Fibroblast of skin of right quadriceps (primary cell): Measurements from ENCODE around the gene MECR.
A peak's percentile ranks its signal among the peaks of the same experiment; 100 is the strongest.
"Not testable (repeated sequence)": the region's sequence is repeated elsewhere in the genome, so short reads cannot be mapped to it uniquely, and the experiment has no call there.

Experiments used
- DNase-seq: peaks from one replicate; pipeline ENCODE4 v3.0.0-alpha.2; 2013

Gene MECR

DNA sequence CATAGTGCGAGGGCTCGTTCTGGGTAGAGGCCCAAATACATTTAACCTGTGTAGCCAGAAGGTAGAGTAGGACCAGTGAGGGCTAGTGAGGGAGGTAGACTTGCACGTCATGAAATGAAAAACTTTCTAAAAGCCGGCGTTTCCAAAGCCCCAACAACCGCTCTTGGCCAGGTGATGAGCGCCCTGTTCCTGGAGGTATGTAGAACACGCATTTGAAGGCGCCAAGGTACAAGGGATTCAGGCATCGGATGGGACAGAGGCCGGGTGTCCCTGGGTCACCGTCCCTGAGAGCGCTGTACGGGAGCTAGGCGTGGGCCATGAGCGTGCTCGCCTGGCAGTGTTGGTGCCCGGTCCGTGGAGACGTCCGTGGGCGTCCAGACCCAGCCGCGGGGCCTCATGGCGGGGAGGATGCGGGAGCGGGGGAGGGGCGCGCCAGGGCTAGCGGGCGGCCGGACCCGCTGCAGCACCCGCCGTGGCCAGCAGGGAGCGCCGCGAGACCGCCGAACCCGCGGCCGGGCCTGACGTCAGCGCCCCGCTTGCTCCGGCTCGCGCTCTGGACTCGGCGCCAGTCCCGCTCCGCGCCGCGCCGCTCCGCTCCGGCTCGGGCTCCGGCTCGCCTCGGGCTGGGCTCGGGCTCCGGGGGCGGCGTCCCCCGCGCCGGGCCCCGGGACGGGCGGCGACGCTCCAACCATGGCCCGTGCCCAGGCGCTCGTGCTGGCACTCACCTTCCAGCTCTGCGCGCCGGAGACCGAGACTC, 5.4 kb upstream of the MECR start, which contains the start of gene PTPRU:
PTPRU (plus strand) TSS at position 568 of the 757 bp plus-strand sequence; CDS start at position 691, 123 bp downstream.
- peak; percentile 68 for DNase-seq

GRCh38 chr1:29234881-29235280, 4.1 kb upstream of the MECR start:
- DNase-seq: not testable (repeated sequence)

- DNase-seq: no peak
Observed at GRCh38 chr1:29234471-29234870, 3.7 kb upstream of the MECR start.

GRCh38 chr1:29233693-29234092, 3.0 kb upstream of the MECR start:
- no peak for DNase-seq

DNA sequence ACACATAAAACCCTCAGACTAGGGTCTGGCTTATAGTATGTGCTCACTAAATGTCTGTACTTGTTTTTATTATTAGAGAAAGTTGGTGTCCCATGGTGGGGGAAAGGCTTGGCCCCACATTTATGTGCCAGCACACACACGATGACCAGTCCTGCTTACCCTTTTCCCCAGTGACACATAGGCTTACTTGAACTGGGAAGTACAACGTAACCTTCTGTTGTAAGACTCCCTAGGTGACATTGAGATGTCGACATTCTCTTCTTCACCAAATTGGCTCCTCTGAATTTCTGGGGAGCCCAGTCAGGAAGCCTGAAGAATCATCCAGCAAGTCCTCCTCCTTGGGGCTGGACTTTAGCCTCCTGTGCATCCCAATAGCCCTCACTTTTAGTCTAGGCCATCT, 1.7 kb upstream of the MECR start:
- DNase-seq: no peak

DNA sequence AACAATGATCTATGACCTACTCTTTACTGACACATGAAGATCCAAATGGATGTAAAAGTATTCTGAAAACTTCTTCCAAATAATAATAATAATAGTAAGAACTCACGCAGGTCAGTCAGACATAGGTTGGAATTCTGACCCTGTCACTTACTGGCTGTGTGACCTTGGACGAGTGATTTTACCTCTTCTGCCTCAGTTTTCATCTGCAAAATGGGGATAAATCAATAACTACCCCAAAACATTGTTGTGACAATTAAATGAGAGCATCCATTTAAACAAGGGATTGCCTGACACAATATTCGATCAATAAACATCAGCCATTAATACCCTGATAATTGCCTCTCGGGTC, 556 bp downstream of the MECR start:
- no peak for DNase-seq

GRCh38 chr1:29227511-29227910, 3.2 kb downstream of the MECR start:
- no peak for DNase-seq

DNA sequence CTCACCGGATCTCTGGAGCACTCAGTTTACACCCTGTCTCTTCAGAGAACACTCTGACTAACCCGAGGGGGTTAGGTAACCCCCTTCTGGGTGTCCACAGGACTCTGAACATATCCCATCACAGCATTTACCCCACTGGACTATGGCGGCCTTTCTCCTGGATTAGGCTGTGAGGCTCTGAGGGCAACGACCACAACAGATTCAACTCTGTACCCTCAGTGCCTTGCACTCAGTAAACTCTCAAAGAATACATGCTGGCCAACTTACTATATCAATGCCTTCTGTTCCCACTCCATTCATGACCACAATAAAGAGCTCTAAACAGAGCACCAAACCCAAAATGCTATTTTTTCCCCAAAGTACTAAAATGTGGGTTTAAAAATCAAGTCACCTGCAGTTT, 5.4 kb downstream of the MECR start:
- no peak for DNase-seq

DNA sequence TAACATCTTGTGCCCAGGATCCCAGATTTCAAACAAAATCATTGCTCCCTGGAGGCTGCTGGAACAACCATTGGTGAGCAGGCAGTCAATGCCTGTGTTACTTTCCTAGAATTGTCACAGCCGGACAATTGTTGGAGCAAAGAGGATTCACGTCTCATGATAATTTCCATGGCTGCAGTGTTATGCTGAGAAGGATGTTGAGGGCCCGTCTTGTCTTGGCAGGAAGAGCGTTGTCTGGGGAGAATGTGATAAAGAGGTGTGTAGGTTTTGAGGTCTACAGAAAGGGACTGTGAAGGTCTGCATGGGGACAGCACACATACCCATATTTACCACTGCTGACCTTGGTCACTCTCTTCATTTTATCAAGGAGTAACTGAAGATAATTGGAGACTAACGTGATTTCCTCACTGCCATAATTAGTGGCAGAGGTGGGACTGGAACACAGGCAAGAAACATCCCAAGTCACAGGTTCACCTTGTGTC, 6.3 kb downstream of the MECR start:
- DNase-seq: no peak

DNA sequence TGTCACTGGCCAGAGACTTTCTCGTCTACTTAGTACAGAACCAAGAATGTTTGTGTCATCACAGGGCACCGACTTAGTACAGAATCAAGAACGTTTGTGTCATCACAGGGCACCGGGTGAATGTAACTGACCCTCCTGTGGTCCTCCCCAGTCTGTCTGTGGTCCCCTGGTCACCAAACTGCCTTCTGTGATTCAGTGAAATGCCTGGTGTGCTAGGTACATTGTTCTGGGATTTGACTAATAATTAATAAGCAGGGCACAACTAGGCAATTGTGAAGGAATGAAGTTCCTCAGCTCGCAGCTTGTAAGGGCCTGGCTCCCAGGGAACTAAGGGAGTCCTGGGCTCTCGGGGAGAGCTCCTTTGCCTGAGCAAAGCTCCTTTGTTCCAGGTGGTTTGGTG, 7.2 kb downstream of the MECR start:
- no peak for DNase-seq

DNA sequence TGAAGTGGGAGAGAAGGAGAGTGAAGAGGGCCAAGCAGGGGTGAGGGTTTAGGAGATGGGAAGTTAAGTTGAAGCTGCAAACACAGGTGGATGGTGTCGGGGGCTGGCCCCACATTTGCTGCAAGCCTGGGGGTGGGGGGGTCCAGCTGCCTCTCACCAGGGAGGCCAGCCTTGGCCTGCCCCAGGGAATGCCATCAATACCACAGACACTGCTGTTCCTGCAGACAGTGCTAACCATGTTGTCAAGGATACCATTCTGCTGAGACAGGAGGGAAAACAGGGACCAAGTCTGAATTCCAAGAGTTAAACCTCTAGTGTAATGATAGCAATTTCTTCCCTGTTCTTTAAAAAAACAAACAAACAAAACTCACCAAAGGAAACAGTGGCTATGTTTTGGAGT, 8.0 kb downstream of the MECR start:
- DNase-seq: no peak

GRCh38 chr1:29222260-29222659, 8.5 kb downstream of the MECR start:
- DNase-seq: not testable (repeated sequence)

- no peak for DNase-seq
Observed at GRCh38 chr1:29221296-29221695, 9.4 kb downstream of the MECR start.

- DNase-seq: peak; percentile 49
Observed at GRCh38 chr1:29218223-29218622, 12.5 kb downstream of the MECR start.

DNA sequence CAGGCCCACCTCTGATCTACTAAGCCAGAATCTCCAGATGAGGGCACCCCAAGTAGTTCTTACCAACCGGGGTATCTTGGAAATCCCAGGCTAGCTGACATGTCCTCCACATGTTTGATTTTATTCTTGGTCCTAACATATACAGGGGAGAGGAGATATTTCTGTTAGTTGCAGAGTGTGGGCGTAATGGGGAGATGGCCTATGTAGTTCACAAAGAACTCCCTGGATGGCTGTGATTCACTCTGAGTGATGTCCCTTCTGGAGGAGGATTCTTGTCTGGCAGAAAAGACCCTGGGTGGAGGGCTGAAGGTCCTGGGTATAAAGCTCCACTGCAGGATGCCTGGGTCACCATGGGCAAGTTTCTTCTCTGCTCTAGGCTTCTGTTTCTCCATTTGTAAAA, 13.1 kb downstream of the MECR start:
- no peak for DNase-seq

GRCh38 chr1:29213055-29213454, 17.7 kb downstream of the MECR start:
- no peak for DNase-seq

DNA sequence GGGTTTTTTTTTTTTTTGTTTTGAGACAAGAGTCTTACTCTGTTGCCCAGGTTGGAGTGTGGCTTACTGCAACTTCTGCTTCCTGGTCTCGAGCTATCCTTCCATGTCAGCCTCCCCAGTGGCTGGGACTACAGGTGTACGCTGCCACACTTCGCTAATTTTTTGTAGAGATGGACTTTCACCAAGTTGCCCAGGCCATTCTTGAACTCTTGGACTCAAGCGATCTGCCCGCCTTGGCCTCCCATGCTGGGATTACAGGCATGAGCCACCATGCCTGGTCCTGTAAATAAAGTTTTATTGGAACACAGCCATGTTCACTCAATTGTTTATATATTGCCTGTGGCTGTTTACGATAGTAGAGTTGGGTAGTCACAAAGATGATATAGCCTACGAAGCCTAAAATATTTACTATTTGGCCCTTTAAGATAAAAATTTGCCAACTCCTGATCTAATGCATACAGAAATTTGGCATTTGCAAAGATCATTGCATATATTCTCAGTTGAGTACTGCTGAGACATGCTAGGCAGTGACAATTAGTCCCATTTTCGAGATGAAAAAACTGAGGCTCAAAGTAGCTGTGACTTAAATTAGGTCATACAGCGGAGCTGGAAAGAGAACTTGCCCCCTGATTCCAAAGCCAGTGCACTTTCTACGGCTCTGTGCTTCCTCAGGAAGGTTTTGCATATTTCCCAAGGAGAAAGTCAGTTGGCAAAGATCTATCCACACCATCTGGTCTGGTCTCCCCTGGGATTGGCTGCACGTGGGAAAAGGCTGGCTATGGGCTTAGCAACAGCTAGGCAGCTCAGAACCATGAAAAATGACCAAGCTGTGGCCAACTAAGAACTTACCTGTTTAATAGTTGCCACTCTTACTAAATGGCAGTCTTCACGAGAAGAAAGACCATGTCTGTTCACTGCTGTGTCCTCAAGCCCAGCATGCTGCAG, 19.4 kb downstream of the MECR start:
- DNase-seq: no peak

- DNase-seq: no peak
Observed at GRCh38 chr1:29210278-29211085, 20.3 kb downstream of the MECR start.

GRCh38 chr1:29209173-29209572, 21.6 kb downstream of the MECR start:
- peak; percentile 38 for DNase-seq

GRCh38 chr1:29208442-29208841, 22.3 kb downstream of the MECR start:
- no peak for DNase-seq

- peak; percentile 97 for DNase-seq
Observed at GRCh38 chr1:29202584-29203340, 28.0 kb downstream of the MECR start.

- no peak for DNase-seq
Observed at GRCh38 chr1:29202053-29202452, 28.7 kb downstream of the MECR start.
